ENCODE measurements around the gene SMARCD3.

Gene SMARCD3

DNA sequence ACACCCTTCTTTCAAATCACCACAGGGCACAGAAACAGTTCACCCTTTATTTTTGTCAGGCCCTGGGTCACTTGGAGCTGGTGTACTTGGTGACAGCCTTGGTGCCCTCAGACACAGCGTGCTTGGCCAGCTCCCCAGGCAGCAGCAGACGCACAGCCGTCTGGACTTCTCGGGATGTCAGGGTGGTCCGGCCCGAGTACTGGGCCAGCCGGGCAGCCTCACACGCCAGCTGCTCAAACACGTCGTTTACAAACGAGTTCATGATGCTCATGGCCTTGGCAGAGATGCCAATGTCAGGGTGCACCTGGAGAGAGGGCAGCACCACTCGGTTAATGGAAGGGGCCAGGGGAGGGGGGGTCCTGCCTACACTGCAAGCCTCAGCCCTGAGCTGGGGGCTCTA lies 40.7 kb downstream of the SMARCD3 start:
- DNase-seq, result no peak

DNA sequence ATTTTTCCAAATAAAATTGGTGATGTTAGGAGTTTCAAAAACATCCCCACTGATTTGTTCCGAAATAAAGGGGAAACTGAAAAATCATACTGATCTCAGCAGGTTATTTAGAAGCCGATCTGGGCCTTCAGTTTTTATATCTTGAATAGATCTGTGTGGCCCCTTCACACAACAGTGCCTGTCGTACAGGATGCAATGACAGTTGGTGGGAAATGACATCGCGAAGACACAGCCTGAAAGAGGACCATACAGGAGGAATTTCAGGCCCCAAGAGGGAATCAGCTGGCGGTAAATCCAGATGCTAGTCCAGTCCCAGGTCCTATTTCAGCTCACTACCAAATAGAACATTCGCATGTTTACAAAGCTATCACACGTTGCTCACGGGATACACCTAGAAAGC lies 41.2 kb downstream of the SMARCD3 start:
- no peak for DNase-seq

DNA sequence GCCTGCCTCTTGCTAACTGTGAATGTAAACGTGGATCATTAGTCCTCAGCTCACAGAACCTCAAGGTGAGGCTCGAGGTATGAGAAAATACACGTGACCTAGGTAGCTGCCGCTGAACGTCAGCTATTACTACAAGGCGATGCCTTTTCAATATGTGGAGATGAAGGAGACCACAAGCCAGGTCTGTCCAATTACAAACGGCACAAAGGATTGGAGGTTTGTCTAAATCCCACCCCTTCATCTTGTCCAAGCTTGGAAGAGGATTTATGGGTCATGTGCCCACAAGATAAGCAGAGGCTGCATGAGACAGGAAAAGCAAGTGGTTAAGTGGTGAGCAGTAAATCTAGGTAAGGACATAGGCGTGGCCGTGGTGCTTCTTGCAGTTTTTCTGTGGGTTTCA lies 41.6 kb downstream of the SMARCD3 start:
- DNase-seq, result no peak

DNA sequence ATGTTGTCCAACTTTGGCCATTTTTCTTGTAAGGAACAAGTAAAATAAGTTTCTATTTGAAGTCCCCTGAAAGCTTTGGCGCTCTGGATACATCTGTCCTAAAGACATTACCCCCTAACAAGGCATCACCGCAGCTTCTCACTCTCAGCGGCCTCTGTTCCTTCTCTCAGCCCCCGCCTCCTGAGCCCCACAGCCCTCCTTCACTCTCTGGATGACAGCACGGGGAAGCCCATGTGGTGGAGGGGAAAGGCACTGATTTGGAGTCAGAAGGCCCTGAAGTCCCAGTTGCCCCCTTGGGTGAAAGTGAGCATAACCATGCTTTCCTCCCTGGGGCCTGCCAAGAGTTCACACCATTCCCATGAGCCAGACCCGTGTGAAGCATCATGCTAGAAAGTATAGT lies 42.8 kb downstream of the SMARCD3 start:
- DNase-seq, result no peak

DNA sequence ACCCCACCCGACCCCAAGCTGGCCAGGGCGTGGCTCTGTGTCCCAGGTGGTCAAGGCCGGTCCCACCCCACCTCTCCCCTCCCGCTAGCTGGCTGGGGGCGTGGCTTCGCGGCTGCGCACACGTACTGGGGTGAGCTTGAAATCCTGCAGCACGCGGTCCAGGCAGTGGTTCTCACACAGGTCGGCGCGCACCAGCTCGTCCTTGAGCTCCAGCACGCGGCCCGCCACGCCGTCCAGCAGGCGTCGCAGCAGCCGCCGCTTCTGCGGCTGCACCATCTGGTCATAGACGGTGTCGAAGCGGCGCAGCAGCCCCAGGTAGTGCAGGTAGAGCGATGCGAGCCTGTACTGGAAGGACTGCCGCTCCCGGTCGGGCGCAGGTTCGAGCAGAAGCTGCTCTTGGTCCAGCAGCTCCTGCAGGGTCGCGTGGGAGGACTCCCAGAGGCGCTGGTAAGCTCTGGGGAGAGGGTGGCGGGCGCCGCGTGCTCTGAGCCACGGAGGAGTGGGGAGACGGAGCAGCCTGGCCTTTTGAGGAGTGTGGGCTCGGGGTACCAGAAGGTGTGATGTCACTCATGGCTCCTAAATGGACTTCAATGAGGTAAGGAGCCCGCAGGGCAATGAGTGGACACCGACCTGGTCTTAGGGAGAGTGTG lies 44.0 kb downstream of the SMARCD3 start:
- no peak for DNase-seq

DNA sequence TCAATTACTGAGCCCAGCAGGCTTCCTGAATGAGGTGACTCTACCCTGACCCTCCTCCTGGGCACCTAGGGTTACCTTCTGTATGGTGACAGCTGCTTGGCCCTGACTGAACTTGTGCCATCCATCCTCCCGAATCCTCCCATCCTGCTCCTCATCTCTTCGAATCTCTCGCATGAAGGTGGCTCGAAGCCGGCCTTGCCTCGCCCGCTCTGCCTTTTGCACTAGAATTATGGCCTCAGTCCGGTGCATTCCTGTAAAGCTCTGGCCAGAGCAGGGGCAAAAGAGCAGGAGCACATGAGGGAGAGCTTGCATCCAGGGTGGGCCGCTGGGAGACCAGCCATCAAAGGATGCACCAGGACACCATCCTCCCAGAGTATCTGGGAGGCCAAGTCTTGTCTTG lies 45.7 kb downstream of the SMARCD3 start:
- DNase-seq, result no peak

DNA sequence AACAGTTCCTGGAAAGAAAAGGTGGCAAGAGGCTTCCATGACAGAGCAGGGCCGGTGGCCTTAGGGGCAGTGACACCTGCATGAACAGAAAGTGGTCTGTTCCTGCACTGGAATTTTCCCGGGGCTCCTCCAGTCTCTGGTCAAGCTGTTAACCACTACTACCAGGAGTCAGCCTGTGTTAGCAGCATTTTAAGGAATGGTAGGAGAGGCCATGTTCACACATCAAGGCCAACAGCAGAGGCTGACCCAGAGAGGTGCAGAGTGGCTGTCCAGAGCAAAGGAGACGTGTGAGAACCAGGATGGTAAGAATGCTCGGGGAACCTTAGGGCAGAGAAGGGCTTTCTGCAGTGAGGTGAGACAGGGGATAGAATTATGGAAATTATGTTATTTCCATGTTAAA lies 46.7 kb downstream of the SMARCD3 start:
- DNase-seq, result no peak

DNA sequence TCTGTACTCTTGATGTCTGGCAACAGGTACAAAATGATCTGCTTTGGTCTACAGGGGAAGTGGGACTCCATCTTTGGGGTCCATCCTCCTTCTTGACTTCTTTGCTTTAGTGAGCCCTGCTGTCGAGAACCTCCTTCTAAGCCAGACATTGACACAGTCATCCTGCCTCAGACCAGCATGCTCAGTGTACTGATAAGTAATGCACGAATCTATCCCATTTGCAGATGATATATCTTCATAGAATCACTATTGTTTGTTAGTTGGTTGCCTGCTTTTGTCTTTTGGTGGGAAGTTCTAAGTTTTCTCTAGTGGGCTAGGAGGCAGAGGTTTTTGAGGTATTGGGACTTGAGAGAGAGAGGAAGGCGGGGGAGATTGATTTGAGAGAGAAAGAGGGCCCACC lies 47.1 kb downstream of the SMARCD3 start:
- DNase-seq, result no peak

DNA sequence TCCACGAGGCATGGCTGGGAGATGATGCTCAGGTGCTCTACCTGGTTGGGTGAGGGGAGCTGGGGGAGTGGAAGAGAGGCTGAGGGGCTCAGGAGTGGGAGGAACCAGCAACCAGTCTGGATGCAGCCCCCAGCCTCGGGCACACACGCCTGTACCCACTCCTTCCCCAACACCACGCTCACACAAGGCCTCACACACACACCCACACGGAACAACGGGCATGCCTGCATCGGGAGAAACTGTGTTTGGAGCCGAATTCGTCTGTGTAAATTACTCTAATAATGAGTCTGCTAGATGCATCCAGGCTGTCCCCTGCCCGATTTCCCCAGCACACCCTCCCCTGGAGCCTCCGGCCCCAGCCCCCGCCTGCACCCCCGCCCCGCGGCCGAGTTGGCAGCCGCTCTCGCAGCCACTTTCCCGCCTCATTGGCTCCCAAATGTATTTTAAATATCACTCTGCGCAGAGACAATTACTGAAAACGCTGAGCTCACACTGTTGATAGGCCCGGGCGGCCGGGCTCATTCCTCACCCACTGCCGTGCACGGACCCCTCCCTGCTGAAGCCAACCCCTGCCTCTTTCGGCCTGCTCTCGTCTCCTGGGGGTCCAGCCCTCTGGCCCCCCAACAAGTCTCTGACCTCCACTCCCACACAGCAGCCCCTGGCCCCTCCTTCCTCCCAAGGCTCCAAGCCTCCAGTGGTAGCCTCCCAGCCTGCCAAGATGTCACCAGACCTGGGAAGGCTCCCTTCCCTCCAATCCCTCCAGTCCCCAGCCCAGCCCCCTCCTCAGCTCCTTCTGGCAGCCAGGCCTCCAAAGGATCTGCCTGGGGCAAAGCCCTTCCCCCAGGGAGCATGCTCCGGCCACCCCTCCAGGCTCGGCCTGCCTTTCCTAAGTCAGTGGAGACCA lies 49.3 kb downstream of the SMARCD3 start:
- no peak for DNase-seq

DNA sequence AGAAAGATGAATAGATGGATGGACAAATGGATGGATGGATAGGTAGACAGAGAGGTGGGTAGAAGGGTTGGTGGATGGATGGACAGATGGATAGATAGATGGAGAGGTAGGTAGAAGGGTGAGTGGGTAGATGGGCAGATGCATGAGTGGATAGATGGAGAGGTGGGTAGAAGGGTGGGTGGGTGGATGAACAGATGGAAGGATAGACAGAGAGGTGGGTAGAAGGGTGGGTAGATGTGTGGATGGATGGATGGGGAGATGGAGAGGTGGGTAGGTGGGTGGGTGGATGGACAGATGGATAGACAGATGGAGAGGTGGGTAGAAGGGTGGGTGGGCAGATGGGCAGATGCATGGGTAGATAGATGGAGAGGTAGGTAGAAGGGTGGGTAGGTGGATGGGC lies 50.6 kb downstream of the SMARCD3 start:
- no peak for DNase-seq

DNA sequence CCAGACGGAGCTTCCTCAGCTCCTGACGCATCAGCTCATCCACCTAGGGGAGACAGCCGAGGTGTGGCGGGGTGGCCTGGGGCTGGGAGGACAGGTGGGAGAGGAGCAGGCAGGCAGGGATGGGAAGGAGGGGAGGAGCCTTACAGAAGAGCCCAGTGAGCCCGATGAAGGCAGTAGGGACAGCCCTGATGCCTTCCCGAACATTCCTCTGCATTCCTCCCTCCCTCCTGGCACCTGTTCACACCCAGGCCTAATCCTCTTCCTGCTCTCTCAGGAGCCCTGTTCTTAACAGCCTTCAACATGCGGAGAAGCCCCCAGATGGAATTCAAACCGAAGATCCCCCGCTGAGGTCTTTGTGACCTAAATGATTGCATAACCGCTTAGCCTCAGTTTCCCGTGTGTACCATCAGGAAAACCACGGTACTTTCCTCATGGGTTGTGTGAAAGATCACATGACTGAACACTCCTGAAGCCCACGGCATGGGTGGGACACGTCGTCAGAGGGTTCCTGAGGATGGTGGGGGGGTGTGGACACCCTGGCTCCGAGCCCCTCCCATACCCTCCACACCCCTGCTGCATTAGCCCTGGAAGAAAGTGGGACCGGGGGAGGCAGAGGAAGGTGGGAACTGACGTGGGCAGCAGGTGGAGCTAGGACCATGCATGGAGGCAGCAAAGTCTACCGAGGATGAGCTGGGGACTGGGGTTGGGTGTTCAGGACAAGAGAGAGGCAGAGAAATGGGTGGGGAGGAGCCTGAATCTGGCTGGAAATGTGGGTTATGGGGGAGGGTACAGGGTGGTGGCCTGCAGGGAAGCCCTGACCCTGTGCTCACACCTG lies 52.7 kb downstream of the SMARCD3 start:
- DNase-seq, result no peak

DNA sequence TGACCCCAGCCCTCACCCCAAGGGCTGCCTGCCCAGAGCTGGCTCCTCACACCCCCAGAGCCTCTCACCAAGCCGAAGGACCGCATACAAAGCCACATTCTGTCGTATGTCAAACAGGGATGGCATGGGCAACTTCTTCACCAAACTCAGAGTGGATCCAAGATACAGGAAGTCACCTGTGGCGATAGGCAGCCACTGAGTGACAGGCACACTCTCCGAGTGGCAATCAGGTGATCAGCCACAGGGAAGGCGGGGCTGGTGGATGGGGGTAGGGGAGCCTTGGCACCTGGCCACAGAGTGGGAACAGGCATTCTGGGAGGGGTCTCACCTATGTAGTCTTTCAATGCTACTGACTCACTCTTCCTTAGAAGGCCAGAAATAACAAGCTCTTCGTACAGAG lies 54.3 kb downstream of the SMARCD3 start:
- DNase-seq, result no peak

DNA sequence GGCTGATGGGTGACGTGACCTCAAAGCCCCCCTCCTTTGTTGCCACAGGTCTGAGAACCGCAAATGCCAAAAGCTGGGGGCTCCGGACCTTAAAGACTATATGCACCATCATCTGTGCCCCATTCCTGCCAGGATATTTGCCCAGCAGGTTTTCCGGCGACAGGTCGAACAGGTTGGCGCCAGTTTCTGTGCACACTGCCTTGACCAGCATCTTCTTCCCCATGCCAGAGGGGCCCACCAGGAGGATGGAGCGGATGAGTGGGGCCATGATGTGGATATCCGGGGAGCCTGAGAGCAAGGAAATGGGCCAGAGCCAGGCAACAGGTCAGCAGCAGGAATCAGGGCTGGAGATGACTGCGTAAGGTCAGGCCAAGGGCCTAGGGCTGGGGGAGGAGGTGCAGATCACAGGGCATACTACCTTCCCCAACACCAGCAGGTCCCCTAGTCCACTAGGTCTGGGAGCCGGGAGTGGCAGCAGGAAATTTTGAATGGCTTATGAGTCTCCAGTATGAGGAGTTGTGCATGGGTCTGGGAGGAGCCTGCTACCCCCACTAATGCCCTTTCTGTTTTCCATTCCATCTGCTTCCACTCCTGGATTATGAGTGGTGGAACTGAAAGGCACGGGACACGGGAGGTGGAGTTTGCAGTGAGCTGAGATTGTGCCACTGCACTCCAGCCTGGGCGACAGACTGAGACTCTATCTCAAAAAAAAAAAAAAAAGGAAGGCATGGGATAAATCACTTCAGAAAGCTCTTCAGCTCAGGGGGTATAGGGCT lies 55.1 kb downstream of the SMARCD3 start:
- no peak for DNase-seq

DNA sequence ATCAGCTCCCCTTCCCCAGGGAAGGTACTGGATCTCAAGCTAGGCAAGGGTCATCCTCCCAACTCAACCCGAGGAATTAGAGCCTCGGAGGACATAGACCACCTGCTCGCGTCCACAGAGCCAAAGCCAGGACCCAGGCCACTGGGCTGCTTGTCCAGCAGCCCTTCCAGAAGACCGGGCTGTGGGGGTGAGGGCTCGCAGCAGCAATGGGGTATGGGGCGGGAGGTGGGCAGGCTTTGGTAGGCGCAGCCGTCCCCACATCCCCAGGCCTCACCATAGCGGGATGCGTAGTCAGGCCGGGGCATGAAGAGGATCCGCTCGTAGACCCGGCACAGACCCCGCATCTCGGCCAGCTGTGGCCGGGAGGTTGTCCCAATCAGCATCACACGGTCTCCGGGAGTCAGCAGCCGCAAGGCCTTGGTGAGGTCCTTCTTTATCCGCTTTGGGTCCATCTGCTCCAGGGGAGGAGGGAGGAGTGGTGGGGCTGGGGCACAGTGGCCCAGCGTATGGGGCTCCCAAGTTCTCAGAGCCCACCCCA lies 56.4 kb downstream of the SMARCD3 start:
- no peak for DNase-seq

DNA sequence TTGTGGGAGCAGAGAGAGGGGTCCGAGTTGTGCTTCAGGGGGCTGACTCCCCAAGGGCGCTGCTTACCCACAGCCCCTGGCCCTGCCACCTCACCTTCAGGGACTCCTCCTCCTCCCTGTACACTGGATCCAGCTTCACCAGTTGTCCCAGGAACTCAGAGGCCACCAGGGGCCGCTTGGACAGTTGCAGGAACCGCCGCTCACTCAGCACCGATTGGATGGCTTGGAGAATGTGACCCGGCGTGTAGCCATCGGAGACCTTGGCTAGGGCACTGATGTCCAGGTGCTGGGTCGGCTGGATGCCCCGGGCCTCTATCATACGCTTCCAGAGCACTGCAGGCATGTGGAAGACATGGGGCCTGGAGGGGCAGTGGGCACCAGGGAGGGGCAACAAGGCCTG lies 57.0 kb downstream of the SMARCD3 start:
- no peak for DNase-seq

DNA sequence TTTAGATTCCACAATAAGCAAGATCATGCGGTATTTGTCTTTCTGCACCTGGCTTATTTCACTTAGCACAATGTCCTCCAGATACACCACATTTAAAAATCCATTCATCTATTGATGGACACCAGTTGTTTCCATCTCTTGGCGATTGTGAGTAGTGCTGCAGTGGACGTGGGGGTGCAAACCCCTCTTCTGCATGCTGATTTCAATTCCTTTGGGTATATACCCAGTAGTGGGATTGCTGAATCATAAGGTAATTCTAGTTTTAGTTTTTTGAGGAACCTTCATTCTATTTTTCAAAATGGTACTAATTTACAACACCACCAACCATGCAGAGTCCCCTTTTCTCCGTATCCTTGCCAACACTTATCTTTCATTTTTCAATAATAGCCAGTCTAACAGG lies 59.5 kb downstream of the SMARCD3 start:
- no peak for DNase-seq

Data from NCI-H524 treated with DMSO at 0.1 percent for 48 hours (cell line).